HCT116 (cell line): Measurements from ENCODE around the gene HNF1B.

Experiments
- SP1 ChIP-seq: IDR thresholded peaks from 2 replicates; pipeline ENCODE4 v1.6.1; 2012; ENCODE audit warnings: low read depth
- TF ChIP-seq, protein P1 (sequence below), 3 experiments: fragments of 200-600 bp in 1 of 3; sonication (generic) in 1 of 3; IDR thresholded peaks in 2 of 3; conservative IDR thresholded peaks in 1 of 3; 2 replicates each; pipeline ENCODE4 v1.5.1; 2012 to 2017; ENCODE audit warnings: low read depth in 2 of 3, low read length in 2 of 3, antibody characterized with exemption in 1 of 3, borderline replicate concordance in 1 of 3, control low read depth in 1 of 3, mild to moderate bottlenecking in 1 of 3, mixed read lengths in 1 of 3, mixed run types in 1 of 3, moderate library complexity in 1 of 3; ENCODE audit not compliant: insufficient read depth in 1 of 3
- TF ChIP-seq, protein P2 (sequence below): IDR thresholded peaks from 2 replicates; pipeline ENCODE4 v1.6.1; 2012

- TF ChIP-seq, protein P1, sequence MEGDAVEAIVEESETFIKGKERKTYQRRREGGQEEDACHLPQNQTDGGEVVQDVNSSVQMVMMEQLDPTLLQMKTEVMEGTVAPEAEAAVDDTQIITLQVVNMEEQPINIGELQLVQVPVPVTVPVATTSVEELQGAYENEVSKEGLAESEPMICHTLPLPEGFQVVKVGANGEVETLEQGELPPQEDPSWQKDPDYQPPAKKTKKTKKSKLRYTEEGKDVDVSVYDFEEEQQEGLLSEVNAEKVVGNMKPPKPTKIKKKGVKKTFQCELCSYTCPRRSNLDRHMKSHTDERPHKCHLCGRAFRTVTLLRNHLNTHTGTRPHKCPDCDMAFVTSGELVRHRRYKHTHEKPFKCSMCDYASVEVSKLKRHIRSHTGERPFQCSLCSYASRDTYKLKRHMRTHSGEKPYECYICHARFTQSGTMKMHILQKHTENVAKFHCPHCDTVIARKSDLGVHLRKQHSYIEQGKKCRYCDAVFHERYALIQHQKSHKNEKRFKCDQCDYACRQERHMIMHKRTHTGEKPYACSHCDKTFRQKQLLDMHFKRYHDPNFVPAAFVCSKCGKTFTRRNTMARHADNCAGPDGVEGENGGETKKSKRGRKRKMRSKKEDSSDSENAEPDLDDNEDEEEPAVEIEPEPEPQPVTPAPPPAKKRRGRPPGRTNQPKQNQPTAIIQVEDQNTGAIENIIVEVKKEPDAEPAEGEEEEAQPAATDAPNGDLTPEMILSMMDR (IDR thresholded peaks at IDR 0.05 in 2 of 3, conservative IDR thresholded peaks at IDR 0.05 in 1 of 3; ENCODE audit: borderline replicate concordance in 1 of 3, insufficient read depth in 1 of 3, low read depth in 2 of 3, low read length in 2 of 3) = no peak
- TF ChIP-seq, protein P2, sequence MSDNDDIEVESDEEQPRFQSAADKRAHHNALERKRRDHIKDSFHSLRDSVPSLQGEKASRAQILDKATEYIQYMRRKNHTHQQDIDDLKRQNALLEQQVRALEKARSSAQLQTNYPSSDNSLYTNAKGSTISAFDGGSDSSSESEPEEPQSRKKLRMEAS = no peak
- no peak for TF ChIP-seq SP1
Observed at GRCh38 chr17:37706446-37706845, 38.4 kb downstream of the HNF1B start.
